Peyer's patch (tissue), 4 donors: ENCODE data around the gene IFRD1.

ENCODE experiments used
- POLR2A ChIP-seq, 2 donors: fragments of 450-650 bp; IDR thresholded peaks; one replicate each; pipeline ENCODE4 v1.5.1; 2017; ENCODE audit warnings: antibody characterized with exemption in 2 of 2, mild to moderate bottlenecking in 2 of 2, moderate library complexity in 2 of 2
- TF ChIP-seq, protein P1 (sequence below), 6 experiments: fragments of 450-650 bp in 4 of 6; fragments of 200-600 bp in 2 of 6; sonication (generic) in 1 of 6; IDR thresholded peaks; one replicate each; pipeline ENCODE4 v1.5.1; 2017 to 2019; ENCODE audit warnings: antibody characterized with exemption in 6 of 6, mild to moderate bottlenecking in 3 of 6, moderate library complexity in 1 of 6

DNA sequence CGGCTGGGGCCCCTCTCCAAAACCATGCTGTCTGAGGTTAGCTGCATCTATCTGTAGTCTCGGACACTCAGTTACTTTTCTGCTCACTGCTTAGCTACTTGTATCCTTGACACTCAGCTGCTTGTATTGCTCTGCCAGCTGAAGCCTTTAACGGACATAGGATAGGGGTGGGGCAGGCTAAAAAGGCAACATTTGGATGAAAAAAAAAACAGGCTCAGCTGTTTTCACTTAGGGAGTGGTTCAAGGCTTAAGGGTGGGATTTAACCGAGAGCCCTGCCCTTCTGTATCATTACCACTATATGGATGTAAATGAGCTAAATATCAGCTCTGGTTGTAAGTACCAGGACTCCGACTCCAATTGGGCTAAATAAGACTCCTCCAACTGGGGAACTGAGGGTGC lies 59.1 kb downstream of the IFRD1 start:
- TF ChIP-seq, protein P1, sequence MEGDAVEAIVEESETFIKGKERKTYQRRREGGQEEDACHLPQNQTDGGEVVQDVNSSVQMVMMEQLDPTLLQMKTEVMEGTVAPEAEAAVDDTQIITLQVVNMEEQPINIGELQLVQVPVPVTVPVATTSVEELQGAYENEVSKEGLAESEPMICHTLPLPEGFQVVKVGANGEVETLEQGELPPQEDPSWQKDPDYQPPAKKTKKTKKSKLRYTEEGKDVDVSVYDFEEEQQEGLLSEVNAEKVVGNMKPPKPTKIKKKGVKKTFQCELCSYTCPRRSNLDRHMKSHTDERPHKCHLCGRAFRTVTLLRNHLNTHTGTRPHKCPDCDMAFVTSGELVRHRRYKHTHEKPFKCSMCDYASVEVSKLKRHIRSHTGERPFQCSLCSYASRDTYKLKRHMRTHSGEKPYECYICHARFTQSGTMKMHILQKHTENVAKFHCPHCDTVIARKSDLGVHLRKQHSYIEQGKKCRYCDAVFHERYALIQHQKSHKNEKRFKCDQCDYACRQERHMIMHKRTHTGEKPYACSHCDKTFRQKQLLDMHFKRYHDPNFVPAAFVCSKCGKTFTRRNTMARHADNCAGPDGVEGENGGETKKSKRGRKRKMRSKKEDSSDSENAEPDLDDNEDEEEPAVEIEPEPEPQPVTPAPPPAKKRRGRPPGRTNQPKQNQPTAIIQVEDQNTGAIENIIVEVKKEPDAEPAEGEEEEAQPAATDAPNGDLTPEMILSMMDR (IDR thresholded peaks at IDR 0.05): no peak
- TF ChIP-seq POLR2A (IDR thresholded peaks at IDR 0.05): no peak
